ENCODE measurements around the gene PTGES3L. TPM values are rescaled to one million over a fixed set of nuclear protein-coding genes. Genes with fewer than 3 reads are reported as not detected.
A peak's percentile ranks its signal among the peaks of the same experiment; 100 is the strongest.

PTGES3L gene
- total and polyA plus RNA-seq, 2 of the 13 experiments (the other 11 are each of a cell fraction or from before 2014, with no cell fraction given): 1.2 to 2.9 TPM

- TF ChIP-seq ZBTB37 (CRISPR knock-in tag; IDR thresholded peaks at IDR 0.05): no peak
- 0 out of 2 replicates have a peak, but pooled peaks have one; percentile 43 for TF ChIP-seq POLR2AphosphoS2 (IDR thresholded peaks at IDR 0.05; ENCODE audit: low read depth, low read length)
- no peak for TF ChIP-seq HOXD1 (CRISPR knock-in tag; IDR thresholded peaks at IDR 0.05)
- TF ChIP-seq ZNF576 (CRISPR knock-in tag; IDR thresholded peaks at IDR 0.05): no peak
- TF ChIP-seq HMG20A (CRISPR knock-in tag; IDR thresholded peaks at IDR 0.05; ENCODE audit: borderline replicate concordance): no peak
- TF ChIP-seq ZNF766 (CRISPR knock-in tag; IDR thresholded peaks at IDR 0.05; ENCODE audit: borderline replicate concordance): 0 out of 2 replicates have a peak, but pooled peaks have one; percentile 15
- TF ChIP-seq ZNF615 (CRISPR knock-in tag; IDR thresholded peaks at IDR 0.05; ENCODE audit: borderline replicate concordance): 0 out of 2 replicates have a peak, but pooled peaks have one; percentile 60
- TF ChIP-seq BCL6 (CRISPR knock-in tag; IDR thresholded peaks at IDR 0.05): no peak
- TF ChIP-seq HNF4A (CRISPR knock-in tag; IDR thresholded peaks at IDR 0.05): no peak
- no peak for TF ChIP-seq CCDC6 (CRISPR knock-in tag; IDR thresholded peaks at IDR 0.05)
Observed at GRCh38 chr17:42999003-42999525, 19.2 kb upstream of the PTGES3L start (continued).

Measured in HepG2 (cell line).